ENCODE results near the gene LRRC52. TPM values are rescaled to one million over a fixed set of nuclear protein-coding genes. Genes with fewer than 3 reads are reported as not detected.

LRRC52 gene
- total and polyA plus RNA-seq, 2 of the 13 experiments (the other 11 are each of a cell fraction or from before 2014, with no cell fraction given) = not detected

DNA sequence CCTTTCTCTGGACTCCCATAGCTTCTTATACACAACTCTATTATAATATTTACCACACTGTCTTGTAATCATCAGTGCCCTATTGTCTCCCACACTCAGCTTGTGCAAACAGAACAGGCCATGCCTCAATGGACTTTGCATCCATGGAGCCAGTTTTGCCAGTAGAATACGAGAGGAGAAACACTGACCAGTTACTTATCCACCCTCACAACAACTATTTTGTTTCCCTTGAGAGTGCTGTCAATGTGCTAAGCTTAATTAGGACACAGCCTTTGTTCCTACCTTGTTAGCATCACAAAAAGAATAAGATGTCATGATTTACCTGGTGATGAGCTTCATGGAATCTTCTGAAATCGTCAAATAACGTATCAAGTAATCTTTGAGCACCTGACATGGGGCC, 18.1 kb upstream of the LRRC52 start (continued):
- TF ChIP-seq, protein P1, sequence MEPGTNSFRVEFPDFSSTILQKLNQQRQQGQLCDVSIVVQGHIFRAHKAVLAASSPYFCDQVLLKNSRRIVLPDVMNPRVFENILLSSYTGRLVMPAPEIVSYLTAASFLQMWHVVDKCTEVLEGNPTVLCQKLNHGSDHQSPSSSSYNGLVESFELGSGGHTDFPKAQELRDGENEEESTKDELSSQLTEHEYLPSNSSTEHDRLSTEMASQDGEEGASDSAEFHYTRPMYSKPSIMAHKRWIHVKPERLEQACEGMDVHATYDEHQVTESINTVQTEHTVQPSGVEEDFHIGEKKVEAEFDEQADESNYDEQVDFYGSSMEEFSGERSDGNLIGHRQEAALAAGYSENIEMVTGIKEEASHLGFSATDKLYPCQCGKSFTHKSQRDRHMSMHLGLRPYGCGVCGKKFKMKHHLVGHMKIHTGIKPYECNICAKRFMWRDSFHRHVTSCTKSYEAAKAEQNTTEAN (CRISPR knock-in tag; conservative IDR thresholded peaks at IDR 0.05) = peak; percentile 50; the same call in 1 of the 2 replicates
- no peak for TF ChIP-seq ZSCAN20 (CRISPR knock-in tag; IDR thresholded peaks at IDR 0.05; ENCODE audit: borderline replicate concordance)
- no peak for TF ChIP-seq ZNF180 (CRISPR knock-in tag; IDR thresholded peaks at IDR 0.05; ENCODE audit: borderline replicate concordance, low read depth)
- peak; percentile 32; the same call in 1 of the 2 replicates for TF ChIP-seq RXRB (CRISPR knock-in tag; IDR thresholded peaks at IDR 0.05; ENCODE audit: borderline replicate concordance)
- no peak for TF ChIP-seq ARNT2 (CRISPR knock-in tag; IDR thresholded peaks at IDR 0.05; ENCODE audit: low read depth)
- no peak for TF ChIP-seq ZSCAN9 (CRISPR knock-in tag; IDR thresholded peaks at IDR 0.05; ENCODE audit: borderline replicate concordance)
- TF ChIP-seq IRF2 (CRISPR knock-in tag; IDR thresholded peaks at IDR 0.05) = 0 out of 2 replicates have a peak, but pooled peaks have one; percentile 23
- TF ChIP-seq SIN3A (IDR thresholded peaks at IDR 0.05; ENCODE audit: borderline replicate concordance, low read depth, low read length) = no peak
- TF ChIP-seq, protein P2, sequence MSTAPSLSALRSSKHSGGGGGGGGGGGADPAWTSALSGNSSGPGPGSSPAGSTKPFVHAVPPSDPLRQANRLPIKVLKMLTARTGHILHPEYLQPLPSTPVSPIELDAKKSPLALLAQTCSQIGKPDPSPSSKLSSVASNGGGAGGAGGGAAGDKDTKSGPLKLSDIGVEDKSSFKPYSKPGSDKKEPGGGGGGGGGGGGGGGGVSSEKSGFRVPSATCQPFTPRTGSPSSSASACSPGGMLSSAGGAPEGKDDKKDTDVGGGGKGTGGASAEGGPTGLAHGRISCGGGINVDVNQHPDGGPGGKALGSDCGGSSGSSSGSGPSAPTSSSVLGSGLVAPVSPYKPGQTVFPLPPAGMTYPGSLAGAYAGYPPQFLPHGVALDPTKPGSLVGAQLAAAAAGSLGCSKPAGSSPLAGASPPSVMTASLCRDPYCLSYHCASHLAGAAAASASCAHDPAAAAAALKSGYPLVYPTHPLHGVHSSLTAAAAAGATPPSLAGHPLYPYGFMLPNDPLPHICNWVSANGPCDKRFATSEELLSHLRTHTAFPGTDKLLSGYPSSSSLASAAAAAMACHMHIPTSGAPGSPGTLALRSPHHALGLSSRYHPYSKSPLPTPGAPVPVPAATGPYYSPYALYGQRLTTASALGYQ (CRISPR knock-in tag; IDR thresholded peaks at IDR 0.05) = no peak
- TF ChIP-seq ZNF317 (CRISPR knock-in tag; IDR thresholded peaks at IDR 0.05) = peak; percentile 65; the same call in 1 of the 2 replicates
- TF ChIP-seq ZFP1 (CRISPR knock-in tag; IDR thresholded peaks at IDR 0.05) = no peak
- TF ChIP-seq, protein P3, sequence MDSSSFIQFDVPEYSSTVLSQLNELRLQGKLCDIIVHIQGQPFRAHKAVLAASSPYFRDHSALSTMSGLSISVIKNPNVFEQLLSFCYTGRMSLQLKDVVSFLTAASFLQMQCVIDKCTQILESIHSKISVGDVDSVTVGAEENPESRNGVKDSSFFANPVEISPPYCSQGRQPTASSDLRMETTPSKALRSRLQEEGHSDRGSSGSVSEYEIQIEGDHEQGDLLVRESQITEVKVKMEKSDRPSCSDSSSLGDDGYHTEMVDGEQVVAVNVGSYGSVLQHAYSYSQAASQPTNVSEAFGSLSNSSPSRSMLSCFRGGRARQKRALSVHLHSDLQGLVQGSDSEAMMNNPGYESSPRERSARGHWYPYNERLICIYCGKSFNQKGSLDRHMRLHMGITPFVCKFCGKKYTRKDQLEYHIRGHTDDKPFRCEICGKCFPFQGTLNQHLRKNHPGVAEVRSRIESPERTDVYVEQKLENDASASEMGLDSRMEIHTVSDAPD (CRISPR knock-in tag; IDR thresholded peaks at IDR 0.05) = no peak
- TF ChIP-seq RFXAP (CRISPR knock-in tag; IDR thresholded peaks at IDR 0.05; ENCODE audit: borderline replicate concordance) = no peak
- peak; percentile 58; the same call in 1 of the 2 replicates for TF ChIP-seq TBX2 (CRISPR knock-in tag; IDR thresholded peaks at IDR 0.05; ENCODE audit: borderline replicate concordance)
- TF ChIP-seq, protein P4, sequence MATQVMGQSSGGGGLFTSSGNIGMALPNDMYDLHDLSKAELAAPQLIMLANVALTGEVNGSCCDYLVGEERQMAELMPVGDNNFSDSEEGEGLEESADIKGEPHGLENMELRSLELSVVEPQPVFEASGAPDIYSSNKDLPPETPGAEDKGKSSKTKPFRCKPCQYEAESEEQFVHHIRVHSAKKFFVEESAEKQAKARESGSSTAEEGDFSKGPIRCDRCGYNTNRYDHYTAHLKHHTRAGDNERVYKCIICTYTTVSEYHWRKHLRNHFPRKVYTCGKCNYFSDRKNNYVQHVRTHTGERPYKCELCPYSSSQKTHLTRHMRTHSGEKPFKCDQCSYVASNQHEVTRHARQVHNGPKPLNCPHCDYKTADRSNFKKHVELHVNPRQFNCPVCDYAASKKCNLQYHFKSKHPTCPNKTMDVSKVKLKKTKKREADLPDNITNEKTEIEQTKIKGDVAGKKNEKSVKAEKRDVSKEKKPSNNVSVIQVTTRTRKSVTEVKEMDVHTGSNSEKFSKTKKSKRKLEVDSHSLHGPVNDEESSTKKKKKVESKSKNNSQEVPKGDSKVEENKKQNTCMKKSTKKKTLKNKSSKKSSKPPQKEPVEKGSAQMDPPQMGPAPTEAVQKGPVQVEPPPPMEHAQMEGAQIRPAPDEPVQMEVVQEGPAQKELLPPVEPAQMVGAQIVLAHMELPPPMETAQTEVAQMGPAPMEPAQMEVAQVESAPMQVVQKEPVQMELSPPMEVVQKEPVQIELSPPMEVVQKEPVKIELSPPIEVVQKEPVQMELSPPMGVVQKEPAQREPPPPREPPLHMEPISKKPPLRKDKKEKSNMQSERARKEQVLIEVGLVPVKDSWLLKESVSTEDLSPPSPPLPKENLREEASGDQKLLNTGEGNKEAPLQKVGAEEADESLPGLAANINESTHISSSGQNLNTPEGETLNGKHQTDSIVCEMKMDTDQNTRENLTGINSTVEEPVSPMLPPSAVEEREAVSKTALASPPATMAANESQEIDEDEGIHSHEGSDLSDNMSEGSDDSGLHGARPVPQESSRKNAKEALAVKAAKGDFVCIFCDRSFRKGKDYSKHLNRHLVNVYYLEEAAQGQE (IDR thresholded peaks at IDR 0.05; ENCODE audit: borderline replicate concordance in 1 of 2, low read depth in 1 of 2, low read length in 2 of 2) = no peak
- TF ChIP-seq, protein P5, sequence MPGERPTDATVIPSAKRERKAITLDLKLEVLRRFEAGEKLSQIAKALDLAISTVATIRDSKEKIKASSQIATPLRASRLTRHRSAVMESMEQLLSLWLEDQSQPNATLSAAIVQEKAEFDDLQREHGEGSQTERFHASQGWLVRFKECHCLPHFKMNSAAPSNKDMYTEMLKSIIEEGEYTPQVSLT (CRISPR knock-in tag; IDR thresholded peaks at IDR 0.05; ENCODE audit: borderline replicate concordance, low read depth) = no peak
- TF ChIP-seq, protein P6, sequence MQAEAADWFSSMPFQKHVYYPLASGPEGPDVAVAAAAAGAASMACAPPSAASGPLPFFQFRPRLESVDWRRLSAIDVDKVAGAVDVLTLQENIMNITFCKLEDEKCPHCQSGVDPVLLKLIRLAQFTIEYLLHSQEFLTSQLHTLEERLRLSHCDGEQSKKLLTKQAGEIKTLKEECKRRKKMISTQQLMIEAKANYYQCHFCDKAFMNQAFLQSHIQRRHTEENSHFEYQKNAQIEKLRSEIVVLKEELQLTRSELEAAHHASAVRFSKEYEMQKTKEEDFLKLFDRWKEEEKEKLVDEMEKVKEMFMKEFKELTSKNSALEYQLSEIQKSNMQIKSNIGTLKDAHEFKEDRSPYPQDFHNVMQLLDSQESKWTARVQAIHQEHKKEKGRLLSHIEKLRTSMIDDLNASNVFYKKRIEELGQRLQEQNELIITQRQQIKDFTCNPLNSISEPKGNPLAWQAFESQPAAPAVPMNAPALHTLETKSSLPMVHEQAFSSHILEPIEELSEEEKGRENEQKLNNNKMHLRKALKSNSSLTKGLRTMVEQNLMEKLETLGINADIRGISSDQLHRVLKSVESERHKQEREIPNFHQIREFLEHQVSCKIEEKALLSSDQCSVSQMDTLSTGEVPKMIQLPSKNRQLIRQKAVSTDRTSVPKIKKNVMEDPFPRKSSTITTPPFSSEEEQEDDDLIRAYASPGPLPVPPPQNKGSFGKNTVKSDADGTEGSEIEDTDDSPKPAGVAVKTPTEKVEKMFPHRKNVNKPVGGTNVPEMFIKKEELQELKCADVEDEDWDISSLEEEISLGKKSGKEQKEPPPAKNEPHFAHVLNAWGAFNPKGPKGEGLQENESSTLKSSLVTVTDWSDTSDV (CRISPR knock-in tag; IDR thresholded peaks at IDR 0.05) = no peak
- no peak for TF ChIP-seq GTF3A (CRISPR knock-in tag; conservative IDR thresholded peaks at IDR 0.05)
- no peak for TF ChIP-seq KLF11 (CRISPR knock-in tag; IDR thresholded peaks at IDR 0.05)

Data from HepG2 (cell line).